HEK293 (cell line): ENCODE measurements around the gene DTL.

Source experiments
- CTCF ChIA-PET: fragments of 350-600 bp; formaldehyde crosslinking; extraction: SDS; loops from one replicate; lab custom pipeline; 2021; ENCODE audit warnings: antibody characterized with exemption; lab: Yijun Ruan, JAX
- POLR2A ChIA-PET: fragments of 300-600 bp; formaldehyde crosslinking; extraction: SDS; loops from one replicate; lab custom pipeline; 2020; ENCODE audit warnings: antibody characterized with exemption, inconsistent platforms; lab: Yijun Ruan, JAX
- H3K27ac ChIP-seq: fragments of 200-500 bp; sonication (Bioruptor generic); 2 replicates; pipeline ENCODE4 v1.5.1; 2014; ENCODE audit warnings: low read depth, low read length, control low read depth, inconsistent platforms; ENCODE audit errors: extremely low read depth
- H3K36me3 ChIP-seq, 2 experiments: fragments of 200-500 bp in 1 of 2; sonication (Bioruptor generic) in 1 of 2; 1 replicate in 1 of 2; 2 replicates in 1 of 2; pipeline ENCODE4 v1.5.1; 2014 to 2017; ENCODE audit warnings: inconsistent platforms in 2 of 2, low read length in 2 of 2; ENCODE audit not compliant: control insufficient read depth in 2 of 2, insufficient read depth in 1 of 2
- H3K4me1 ChIP-seq: fragments of 200-500 bp; sonication (Bioruptor generic); 2 replicates; pipeline ENCODE4 v1.5.1; 2014; ENCODE audit warnings: mild to moderate bottlenecking, low read length, inconsistent platforms; ENCODE audit not compliant: control insufficient read depth, insufficient read depth
- H3K4me3 ChIP-seq: 2 replicates; pipeline ENCODE4 v1.5.1; 2011; ENCODE audit warnings: low read depth, mild to moderate bottlenecking, control low read depth, low read length, moderate library complexity
- H3K9me3 ChIP-seq: fragments of 200-500 bp; sonication (Bioruptor generic); 2 replicates; pipeline ENCODE4 v1.5.1; 2014; ENCODE audit warnings: low read depth, low read length, inconsistent platforms; ENCODE audit not compliant: control insufficient read depth, insufficient read depth
- BCL11B ChIP-seq: fragments of 450-650 bp; formaldehyde crosslinking; IDR thresholded peaks from 2 replicates; pipeline ENCODE4 v1.5.1; 2016; ENCODE audit warnings: low read depth, missing biosample characterization, missing genetic modification characterization
- FEZF1 ChIP-seq: fragments of 450-650 bp; formaldehyde crosslinking; IDR thresholded peaks from 2 replicates; pipeline ENCODE4 v1.5.1; 2016; ENCODE audit warnings: missing biosample characterization, missing genetic modification characterization
- KLF16 ChIP-seq: fragments of 450-650 bp; formaldehyde crosslinking; IDR thresholded peaks from 2 replicates; pipeline ENCODE4 v1.5.1; 2017; ENCODE audit warnings: missing biosample characterization, missing genetic modification characterization
- KLF7 ChIP-seq: fragments of 450-650 bp; formaldehyde crosslinking; IDR thresholded peaks from 2 replicates; pipeline ENCODE4 v1.5.1; 2016; ENCODE audit warnings: missing biosample characterization, missing genetic modification characterization, borderline replicate concordance
- MYNN ChIP-seq: fragments of 450-650 bp; formaldehyde crosslinking; IDR thresholded peaks from 2 replicates; pipeline ENCODE4 v1.5.1; 2016; ENCODE audit warnings: missing biosample characterization, missing genetic modification characterization, borderline replicate concordance
- SETDB1 ChIP-seq: IDR thresholded peaks from one replicate; pipeline ENCODE4 v1.6.1; 2017; ENCODE audit warnings: mild to moderate bottlenecking, low read length, moderate library complexity, mixed read lengths; ENCODE audit not compliant: insufficient read length
- ZBTB21 ChIP-seq: fragments of 450-650 bp; formaldehyde crosslinking; IDR thresholded peaks from 2 replicates; pipeline ENCODE4 v1.5.1; 2017; ENCODE audit warnings: missing biosample characterization, missing genetic modification characterization
- ZEB2 ChIP-seq: fragments of 450-650 bp; formaldehyde crosslinking; IDR thresholded peaks from 2 replicates; pipeline ENCODE4 v1.5.1; 2016; ENCODE audit warnings: missing biosample characterization, missing genetic modification characterization
- ZNF112 ChIP-seq: fragments of 450-650 bp; formaldehyde crosslinking; IDR thresholded peaks from 2 replicates; pipeline ENCODE4 v1.5.0; 2017; ENCODE audit warnings: missing biosample characterization, missing genetic modification characterization
- ZNF121 ChIP-seq: fragments of 450-650 bp; formaldehyde crosslinking; IDR thresholded peaks from 2 replicates; pipeline ENCODE4 v1.5.1; 2016; ENCODE audit warnings: missing biosample characterization, missing genetic modification characterization
- ZNF132 ChIP-seq: fragments of 450-650 bp; formaldehyde crosslinking; IDR thresholded peaks from 2 replicates; pipeline ENCODE4 v1.5.1; 2017; ENCODE audit warnings: missing biosample characterization, missing genetic modification characterization, borderline replicate concordance
- ZNF184 ChIP-seq: fragments of 450-650 bp; IDR thresholded peaks from 2 replicates; pipeline ENCODE4 v1.5.1; 2018; ENCODE audit warnings: missing biosample characterization, mild to moderate bottlenecking, missing genetic modification characterization
- ZNF19 ChIP-seq: fragments of 450-650 bp; formaldehyde crosslinking; IDR thresholded peaks from 2 replicates; pipeline ENCODE4; 2016; ENCODE audit warnings: missing biosample characterization, missing genetic modification characterization, low read depth
- ZNF341 ChIP-seq: fragments of 450-650 bp; formaldehyde crosslinking; IDR thresholded peaks from 2 replicates; pipeline ENCODE4; 2016; ENCODE audit warnings: low read depth, missing biosample characterization, missing genetic modification characterization
- ZNF354C ChIP-seq: fragments of 450-650 bp; formaldehyde crosslinking; IDR thresholded peaks from 2 replicates; pipeline ENCODE4 v1.5.1; 2016; ENCODE audit warnings: missing biosample characterization, missing genetic modification characterization, low read depth, borderline replicate concordance
- ZNF366 ChIP-seq: fragments of 450-650 bp; formaldehyde crosslinking; conservative IDR thresholded peaks from 2 replicates; pipeline ENCODE4 v1.5.1; 2016; ENCODE audit warnings: missing biosample characterization, missing genetic modification characterization
- ZNF37A ChIP-seq: fragments of 450-650 bp; IDR thresholded peaks from 2 replicates; pipeline ENCODE4 v1.5.1; 2018; ENCODE audit warnings: missing biosample characterization, missing genetic modification characterization
- ZNF423 ChIP-seq: fragments of 450-650 bp; formaldehyde crosslinking; IDR thresholded peaks from 2 replicates; pipeline ENCODE4 v1.5.1; 2016; ENCODE audit warnings: missing biosample characterization, missing genetic modification characterization
- ZNF585B ChIP-seq: fragments of 450-650 bp; formaldehyde crosslinking; IDR thresholded peaks from 2 replicates; pipeline ENCODE4 v1.5.1; 2016; ENCODE audit warnings: missing biosample characterization, missing genetic modification characterization
- ZNF707 ChIP-seq: fragments of 450-650 bp; formaldehyde crosslinking; IDR thresholded peaks from 2 replicates; pipeline ENCODE4 v1.5.1; 2016; ENCODE audit warnings: missing biosample characterization, missing genetic modification characterization
- ZNF777 ChIP-seq: fragments of 450-650 bp; formaldehyde crosslinking; IDR thresholded peaks from 2 replicates; pipeline ENCODE4 v1.5.1; 2017; ENCODE audit warnings: missing biosample characterization, missing genetic modification characterization, borderline replicate concordance
- ZSCAN16 ChIP-seq: fragments of 450-650 bp; formaldehyde crosslinking; IDR thresholded peaks from 2 replicates; pipeline ENCODE4 v1.5.1; 2016; ENCODE audit warnings: missing biosample characterization, missing genetic modification characterization
- ZSCAN5A ChIP-seq: fragments of 450-650 bp; formaldehyde crosslinking; IDR thresholded peaks from 2 replicates; pipeline ENCODE4 v1.5.1; 2016; ENCODE audit warnings: missing biosample characterization, missing genetic modification characterization
- TF ChIP-seq, protein P1 (sequence below): fragments of 450-650 bp; formaldehyde crosslinking; IDR thresholded peaks from 2 replicates; pipeline ENCODE4 v1.5.1; 2016; ENCODE audit warnings: missing biosample characterization, missing genetic modification characterization
- TF ChIP-seq, protein P2 (sequence below): fragments of 450-650 bp; formaldehyde crosslinking; IDR thresholded peaks from 2 replicates; pipeline ENCODE4 v1.5.1; 2016; ENCODE audit warnings: missing biosample characterization, missing genetic modification characterization
- TF ChIP-seq, protein P3 (sequence below): fragments of 450-650 bp; formaldehyde crosslinking; IDR thresholded peaks from 2 replicates; pipeline ENCODE4 v1.5.1; 2017; ENCODE audit warnings: missing biosample characterization, missing genetic modification characterization

DTL gene

DNA sequence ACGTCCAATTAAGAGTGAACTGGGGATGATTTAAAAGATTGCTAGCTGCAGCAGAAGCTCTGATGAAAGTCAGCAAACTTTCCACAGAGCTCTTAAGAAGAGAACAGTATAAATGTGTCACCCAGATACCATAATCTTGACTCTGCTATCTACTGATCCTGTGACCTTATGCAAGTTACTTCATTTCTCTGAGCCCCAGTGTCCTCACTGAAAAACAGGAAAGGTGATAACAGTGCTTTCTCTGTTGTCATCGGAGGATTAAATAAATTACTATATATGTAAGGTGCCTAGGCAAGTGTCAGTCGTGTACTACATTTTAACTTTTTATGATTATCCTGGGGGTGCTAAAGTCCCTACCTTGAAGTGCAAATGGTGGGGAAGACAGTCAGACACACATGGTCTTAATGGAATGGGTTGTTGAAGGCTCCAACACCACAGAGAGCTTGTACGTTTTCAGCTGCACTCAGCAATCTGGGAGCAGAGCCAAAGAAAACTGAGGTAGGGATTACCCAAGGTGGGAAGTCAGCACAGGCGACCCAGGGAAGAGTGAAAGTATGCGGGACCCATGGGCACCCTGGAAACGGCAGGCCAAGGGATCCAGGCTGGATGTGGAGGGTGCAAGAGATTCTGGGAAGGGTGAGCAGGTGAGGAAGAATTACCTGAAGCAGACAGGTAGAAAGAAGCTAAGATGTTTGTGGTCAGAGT, 82.8 kb downstream of the DTL start (continued):
- TF ChIP-seq, protein P1, sequence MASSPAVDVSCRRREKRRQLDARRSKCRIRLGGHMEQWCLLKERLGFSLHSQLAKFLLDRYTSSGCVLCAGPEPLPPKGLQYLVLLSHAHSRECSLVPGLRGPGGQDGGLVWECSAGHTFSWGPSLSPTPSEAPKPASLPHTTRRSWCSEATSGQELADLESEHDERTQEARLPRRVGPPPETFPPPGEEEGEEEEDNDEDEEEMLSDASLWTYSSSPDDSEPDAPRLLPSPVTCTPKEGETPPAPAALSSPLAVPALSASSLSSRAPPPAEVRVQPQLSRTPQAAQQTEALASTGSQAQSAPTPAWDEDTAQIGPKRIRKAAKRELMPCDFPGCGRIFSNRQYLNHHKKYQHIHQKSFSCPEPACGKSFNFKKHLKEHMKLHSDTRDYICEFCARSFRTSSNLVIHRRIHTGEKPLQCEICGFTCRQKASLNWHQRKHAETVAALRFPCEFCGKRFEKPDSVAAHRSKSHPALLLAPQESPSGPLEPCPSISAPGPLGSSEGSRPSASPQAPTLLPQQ (tag by site-specific recombination): peak; percentile 29; the same call in 1 of the 2 replicates
- TF ChIP-seq ZNF354C (tag by site-specific recombination) (no peak), FEZF1 (tag by site-specific recombination) (0 out of 2 replicates have a peak, but pooled peaks have one; percentile 7), ZSCAN5A (tag by site-specific recombination) (no peak), ZNF585B (tag by site-specific recombination) (no peak), ZEB2 (peak; percentile 51; the same call in 1 of the 2 replicates), SETDB1 (no peak), ZNF366 (tag by site-specific recombination) (0 out of 2 replicates have a peak, but pooled peaks have one; percentile 25), ZNF132 (tag by site-specific recombination) (no peak), ZSCAN16 (no peak), ZNF112 (tag by site-specific recombination) (no peak), ZNF19 (tag by site-specific recombination) (no peak)
- TF ChIP-seq, protein P2, sequence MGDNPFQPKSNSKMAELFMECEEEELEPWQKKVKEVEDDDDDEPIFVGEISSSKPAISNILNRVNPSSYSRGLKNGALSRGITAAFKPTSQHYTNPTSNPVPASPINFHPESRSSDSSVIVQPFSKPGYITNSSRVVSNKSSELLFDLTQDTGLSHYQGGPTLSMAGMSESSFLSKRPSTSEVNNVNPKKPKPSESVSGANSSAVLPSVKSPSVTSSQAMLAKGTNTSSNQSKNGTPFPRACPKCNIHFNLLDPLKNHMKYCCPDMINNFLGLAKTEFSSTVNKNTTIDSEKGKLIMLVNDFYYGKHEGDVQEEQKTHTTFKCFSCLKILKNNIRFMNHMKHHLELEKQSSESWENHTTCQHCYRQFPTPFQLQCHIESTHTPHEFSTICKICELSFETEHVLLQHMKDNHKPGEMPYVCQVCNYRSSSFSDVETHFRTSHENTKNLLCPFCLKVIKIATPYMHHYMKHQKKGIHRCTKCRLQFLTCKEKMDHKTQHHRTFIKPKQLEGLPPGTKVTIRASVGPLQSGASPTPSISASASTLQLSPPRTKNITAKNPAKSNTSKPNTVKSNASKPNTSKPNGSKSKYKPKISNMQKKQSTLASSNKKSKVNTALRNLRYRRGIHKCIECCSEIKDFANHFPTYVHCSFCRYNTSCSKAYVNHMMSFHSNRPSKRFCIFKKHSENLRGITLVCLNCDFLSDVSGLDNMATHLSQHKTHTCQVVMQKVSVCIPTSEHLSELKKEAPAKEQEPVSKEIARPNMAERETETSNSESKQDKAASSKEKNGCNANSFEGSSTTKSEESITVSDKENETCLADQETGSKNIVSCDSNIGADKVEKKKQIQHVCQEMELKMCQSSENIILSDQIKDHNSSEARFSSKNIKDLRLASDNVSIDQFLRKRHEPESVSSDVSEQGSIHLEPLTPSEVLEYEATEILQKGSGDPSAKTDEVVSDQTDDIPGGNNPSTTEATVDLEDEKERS (tag by site-specific recombination): no peak

- POLR2A ChIA-PET: interaction anchor here (0.6 kb wide), 1 partner anchor 17 kb away, joined by 4 read pairs; no protein-coding TSS in a partner anchor
- Histone ChIP-seq H3K36me3 (no peaks in the 10 kb centered on the region), H3K4me1 (no peaks in the 10 kb centered on the region), H3K4me3 (no peak overlapping the region), H3K9me3 (no peaks in the 10 kb centered on the region), H3K27ac (no peak overlapping the region)
- 0 out of 2 replicates have a peak, but pooled peaks have one; percentile 5 for TF ChIP-seq ZNF423 (tag by site-specific recombination)
- TF ChIP-seq MYNN (tag by site-specific recombination): no peak
- 0 out of 2 replicates have a peak, but pooled peaks have one; percentile 17 for TF ChIP-seq ZEB2
- CTCF ChIA-PET: no interaction called here
Observed at GRCh38 chr1:212118872-212119260, 83.3 kb downstream of the DTL start.

DNA sequence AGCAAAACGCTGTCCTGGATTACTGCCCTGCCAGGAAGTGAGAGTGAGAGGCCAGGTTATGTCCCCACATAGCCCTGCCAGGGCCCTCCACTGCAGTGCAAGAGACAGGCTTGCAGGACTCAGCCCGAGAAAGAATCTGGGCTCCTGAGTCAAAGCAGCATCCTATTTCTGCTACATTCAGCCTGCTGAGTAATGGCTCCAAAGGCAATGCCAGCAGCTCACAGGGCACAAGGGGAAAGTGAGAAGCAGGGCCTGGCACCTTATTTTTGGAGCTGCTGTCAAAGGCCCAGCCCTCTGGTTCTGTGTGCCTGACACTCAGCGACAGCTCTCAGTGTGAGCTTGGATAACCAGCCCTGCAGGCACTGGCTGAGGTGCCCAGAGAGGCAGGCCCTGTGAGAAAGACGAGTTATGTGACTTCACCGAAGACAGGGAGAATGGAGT, 83.9 kb downstream of the DTL start:
- POLR2A ChIA-PET: no interaction called here
- Histone ChIP-seq H3K27ac (no peak overlapping the region), H3K4me3 (no peak overlapping the region), H3K4me1 (no peaks in the 10 kb centered on the region), H3K9me3 (no peaks in the 10 kb centered on the region), H3K36me3 (no peaks in the 10 kb centered on the region)
- CTCF ChIA-PET: interaction anchor here (0.7 kb wide), 1 partner anchor 107 kb away, joined by 3 read pairs; no protein-coding TSS in a partner anchor
- TF ChIP-seq ZNF341 (tag by site-specific recombination) (no peak), ZNF184 (tag by site-specific recombination) (no peak), KLF7 (tag by site-specific recombination) (no peak), ZNF121 (tag by site-specific recombination) (no peak), ZNF777 (tag by site-specific recombination) (no peak), ZNF37A (no peak), ZNF707 (no peak), ZBTB21 (tag by site-specific recombination) (no peak), KLF16 (no peak), BCL11B (tag by site-specific recombination) (no peak)
- TF ChIP-seq, protein P3, sequence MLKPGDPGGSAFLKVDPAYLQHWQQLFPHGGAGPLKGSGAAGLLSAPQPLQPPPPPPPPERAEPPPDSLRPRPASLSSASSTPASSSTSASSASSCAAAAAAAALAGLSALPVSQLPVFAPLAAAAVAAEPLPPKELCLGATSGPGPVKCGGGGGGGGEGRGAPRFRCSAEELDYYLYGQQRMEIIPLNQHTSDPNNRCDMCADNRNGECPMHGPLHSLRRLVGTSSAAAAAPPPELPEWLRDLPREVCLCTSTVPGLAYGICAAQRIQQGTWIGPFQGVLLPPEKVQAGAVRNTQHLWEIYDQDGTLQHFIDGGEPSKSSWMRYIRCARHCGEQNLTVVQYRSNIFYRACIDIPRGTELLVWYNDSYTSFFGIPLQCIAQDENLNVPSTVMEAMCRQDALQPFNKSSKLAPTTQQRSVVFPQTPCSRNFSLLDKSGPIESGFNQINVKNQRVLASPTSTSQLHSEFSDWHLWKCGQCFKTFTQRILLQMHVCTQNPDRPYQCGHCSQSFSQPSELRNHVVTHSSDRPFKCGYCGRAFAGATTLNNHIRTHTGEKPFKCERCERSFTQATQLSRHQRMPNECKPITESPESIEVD (tag by site-specific recombination): no peak
